Dedifferentiated amniotic fluid mesenchymal stem cell (primary cell): ENCODE data around the gene ABCA8.

Experiments used
- DNase-seq: peaks from one replicate; pipeline ENCODE4 v3.0.0-alpha.2; 2016; ENCODE audit errors: extremely low spot score

ABCA8 gene

GRCh38 chr17:68870161-68870826 lies 84.9 kb downstream of the ABCA8 start:
- no peak for DNase-seq

GRCh38 chr17:68868708-68869107 lies 86.5 kb downstream of the ABCA8 start:
- no peak for DNase-seq

- no peak for DNase-seq
Observed at GRCh38 chr17:68867759-68868516, 87.3 kb downstream of the ABCA8 start.

GRCh38 chr17:68865584-68865983 lies 89.6 kb downstream of the ABCA8 start:
- DNase-seq: no peak

- no peak for DNase-seq
Observed at GRCh38 chr17:68863091-68863652, 92.0 kb downstream of the ABCA8 start.

- DNase-seq: no peak
Observed at GRCh38 chr17:68861602-68862001, 93.6 kb downstream of the ABCA8 start.

- no peak for DNase-seq
Observed at GRCh38 chr17:68860941-68861340, 94.3 kb downstream of the ABCA8 start.

- DNase-seq: no peak
Observed at GRCh38 chr17:68854452-68854851, 100.7 kb downstream of the ABCA8 start.

GRCh38 chr17:68853439-68853838 lies 101.8 kb downstream of the ABCA8 start:
- no peak for DNase-seq

GRCh38 chr17:68853036-68853435 lies 102.2 kb downstream of the ABCA8 start:
- no peak for DNase-seq

GRCh38 chr17:68851890-68852289 lies 103.3 kb downstream of the ABCA8 start:
- no peak for DNase-seq

- no peak for DNase-seq
Observed at GRCh38 chr17:68850749-68851510, 104.3 kb downstream of the ABCA8 start.

GRCh38 chr17:68849673-68850610 lies 105.2 kb downstream of the ABCA8 start:
- DNase-seq: no peak

GRCh38 chr17:68847711-68848110 lies 107.5 kb downstream of the ABCA8 start:
- DNase-seq: no peak

- no peak for DNase-seq
Observed at GRCh38 chr17:68843522-68843921, 111.7 kb downstream of the ABCA8 start.

GRCh38 chr17:68840073-68840472 lies 115.1 kb downstream of the ABCA8 start:
- no peak for DNase-seq

GRCh38 chr17:68835071-68835470 lies 120.1 kb downstream of the ABCA8 start:
- no peak for DNase-seq

- DNase-seq: no peak
Observed at GRCh38 chr17:68834328-68834836, 120.8 kb downstream of the ABCA8 start.

GRCh38 chr17:68832109-68832802 lies 122.9 kb downstream of the ABCA8 start:
- no peak for DNase-seq

GRCh38 chr17:68831170-68831569 lies 124.0 kb downstream of the ABCA8 start:
- DNase-seq: no peak
